Measurements from ENCODE around the gene RFX2.
"Not testable (repeated sequence)": the region's sequence is repeated elsewhere in the genome, so short reads cannot be mapped to it uniquely, and the experiment has no call there.

Gene RFX2

GRCh38 chr19:6033744-6034264, 76.5 kb downstream of the RFX2 start:
- DNase-seq: no peak

- DNase-seq: no peak
These were observed 77.5 kb downstream of the RFX2 start for GRCh38 chr19:6032827-6033226.

- DNase-seq: no peak
These were observed 77.9 kb downstream of the RFX2 start for GRCh38 chr19:6032381-6032780.

- no peak for DNase-seq
These were observed 80.1 kb downstream of the RFX2 start for GRCh38 chr19:6030214-6030507.

GRCh38 chr19:6026390-6027227, 83.7 kb downstream of the RFX2 start:
- no peak for DNase-seq

GRCh38 chr19:6024756-6025155, 85.5 kb downstream of the RFX2 start:
- not testable (repeated sequence) for DNase-seq

GRCh38 chr19:6023936-6024335, 86.4 kb downstream of the RFX2 start:
- DNase-seq: no peak

GRCh38 chr19:6023085-6023682, 87.1 kb downstream of the RFX2 start:
- DNase-seq: peak in 1 of 2 experiments; percentile 17

GRCh38 chr19:6022570-6023064, 87.7 kb downstream of the RFX2 start:
- no peak for DNase-seq

GRCh38 chr19:6021878-6022569, 88.3 kb downstream of the RFX2 start:
- peak; percentile 76 to 87 for DNase-seq

- DNase-seq: peak; percentile 35 to 55
These were observed 89.1 kb downstream of the RFX2 start for GRCh38 chr19:6020972-6021805.

GRCh38 chr19:6020166-6020882, 90.0 kb downstream of the RFX2 start:
- peak; percentile 78 to 81 for DNase-seq

- DNase-seq: no peak
These were observed 91.5 kb downstream of the RFX2 start for GRCh38 chr19:6018786-6019185.

- no peak for DNase-seq
These were observed 92.7 kb downstream of the RFX2 start for GRCh38 chr19:6017576-6017975.

GRCh38 chr19:6015841-6016545, 94.3 kb downstream of the RFX2 start:
- DNase-seq: no peak

- DNase-seq: no peak
These were observed 95.7 kb downstream of the RFX2 start for GRCh38 chr19:6014551-6015135.

- no peak for DNase-seq
These were observed 97.7 kb downstream of the RFX2 start for GRCh38 chr19:6012426-6013170.

- no peak for DNase-seq
These were observed 98.5 kb downstream of the RFX2 start for GRCh38 chr19:6011794-6012193.

- DNase-seq: peak in 1 of 2 experiments; percentile 39
These were observed 99.1 kb downstream of the RFX2 start for GRCh38 chr19:6011206-6011605.

GRCh38 chr19:6010107-6010506, 100.2 kb downstream of the RFX2 start:
- no peak for DNase-seq
